OCI-LY3 (cell line): Measurements from ENCODE around the gene AHCYL2.

ENCODE experiments used
- CTCF ChIP-seq: fragments of 200-600, 300-600 bp; sonication (generic); IDR thresholded peaks from 2 replicates; pipeline ENCODE4 v1.5.1; 2014; ENCODE audit warnings: antibody characterized with exemption, low read length, low read depth
- EZH2phosphoT487 ChIP-seq: fragments of 200-600 bp; shearing (Covaris generic); IDR thresholded peaks from 2 replicates; pipeline ENCODE4 v1.6.1; 2018; ENCODE audit warnings: antibody characterized with exemption, mixed run types, low read depth

- no peak for TF ChIP-seq CTCF
- TF ChIP-seq EZH2phosphoT487, result no peak
These were observed 41.4 kb downstream of the AHCYL2 start for GRCh38 chr7:129266181-129266580.
